MV-4-11 (cell line): Measurements from ENCODE around the gene RAB11FIP3.

Experiments
- DNase-seq: peaks from one replicate; lab custom pipeline; 2025; lab: John Stamatoyannopoulos, UW

Gene RAB11FIP3

GRCh38 chr16:567373-568256 lies 142.2 kb downstream of the RAB11FIP3 start:
- no peak for DNase-seq

GRCh38 chr16:568401-569258 lies 143.2 kb downstream of the RAB11FIP3 start:
- DNase-seq, result no peak

GRCh38 chr16:569445-570254 lies 144.2 kb downstream of the RAB11FIP3 start, which contains the start of gene PIGQ:
Gene PIGQ, plus strand, starts transcription at chr16:569968. Its CDS starts 4,107 bp downstream, at chr16:574075.
- DNase-seq, result no peak
